Measurements from ENCODE around the gene MFAP4. TPM values are rescaled to one million over a fixed set of nuclear protein-coding genes. Genes with fewer than 3 reads are reported as not detected.

Gene MFAP4
- total RNA-seq, 1 experiment from 2014 or later, result not detected

- BruUV-seq (replicated peaks), result no TSS peak
- H3K9ac ChIP-seq (ENCODE audit: low read length), result no peak overlapping the region
- ATAC-seq, result no peak
- no peaks in the 10 kb centered on the region for H3K9me3 ChIP-seq (ENCODE audit: low read length)
- TF ChIP-seq CTCF (conservative IDR thresholded peaks at IDR 0.05; ENCODE audit: low read depth, low read length) (no peak), EZH2phosphoT487 (IDR thresholded peaks at IDR 0.05; ENCODE audit: borderline replicate concordance, low read length) (no peak), EZH2 (IDR thresholded peaks at IDR 0.05; ENCODE audit: low read length, unreplicated experiment) (no peak)
- ChIA-PET POLR2A (ENCODE audit: unreplicated experiment) (no interaction called here), CTCF (no interaction called here)
- no peaks in the 10 kb centered on the region for H3K36me3 ChIP-seq (ENCODE audit: low read depth, low read length)
- no peaks in the 10 kb centered on the region for H3F3A ChIP-seq (ENCODE audit: low read length, unreplicated experiment)
- no peak overlapping the region for H3K4me3 ChIP-seq (ENCODE audit: low read length)
- H3K79me2 ChIP-seq (ENCODE audit: low read length), result peaks cover 9% of the 10 kb centered on the region; the same call in 1 of the 2 replicates
- H2AFZ ChIP-seq (ENCODE audit: low read length), result no peak overlapping the region
- no peak for DNase-seq
- H3K4me1 ChIP-seq (ENCODE audit: insufficient read depth, low read length), result peaks cover 6% of the 10 kb centered on the region; the same call in 1 of the 2 replicates
- no peaks in the 10 kb centered on the region for H3K27me3 ChIP-seq (ENCODE audit: low read length)
- no peaks in the 10 kb centered on the region for H3K9me2 ChIP-seq (replicated peaks; ENCODE audit: low read length)
- intact Hi-C loops (cut with micrococcal nuclease), result no loop called here
- no peak overlapping the region for H3K4me2 ChIP-seq (ENCODE audit: low read length)
- no peak overlapping the region for H3K27ac ChIP-seq (ENCODE audit: low read length)
- no peaks in the 10 kb centered on the region for H4K20me1 ChIP-seq (ENCODE audit: low read length)
Measured at GRCh38 chr17:19371259-19372010, 15.6 kb downstream of the MFAP4 start.

GRCh38 chr17:19370493-19370960, 16.5 kb downstream of the MFAP4 start:
- no TSS peak for BruUV-seq (replicated peaks)
- H3K9me2 ChIP-seq (replicated peaks; ENCODE audit: low read length), result no peaks in the 10 kb centered on the region
- no peak overlapping the region for H2AFZ ChIP-seq (ENCODE audit: low read length)
- H3K36me3 ChIP-seq (ENCODE audit: low read depth, low read length), result no peaks in the 10 kb centered on the region
- no peak overlapping the region for H3K27ac ChIP-seq (ENCODE audit: low read length)
- no peak overlapping the region for H3K9ac ChIP-seq (ENCODE audit: low read length)
- no peak for DNase-seq
- ChIA-PET CTCF (no interaction called here), POLR2A (ENCODE audit: unreplicated experiment) (no interaction called here)
- peaks cover 6% of the 10 kb centered on the region; the same call in 1 of the 2 replicates for H3K4me1 ChIP-seq (ENCODE audit: insufficient read depth, low read length)
- no peak overlapping the region for H3K4me2 ChIP-seq (ENCODE audit: low read length)
- no peaks in the 10 kb centered on the region for H3K9me3 ChIP-seq (ENCODE audit: low read length)
- intact Hi-C loops (cut with micrococcal nuclease), result no loop called here
- no peaks in the 10 kb centered on the region for H3K79me2 ChIP-seq (ENCODE audit: low read length)
- TF ChIP-seq EZH2phosphoT487 (IDR thresholded peaks at IDR 0.05; ENCODE audit: borderline replicate concordance, low read length), result no peak
- no peak for TF ChIP-seq CTCF (conservative IDR thresholded peaks at IDR 0.05; ENCODE audit: low read depth, low read length)
- TF ChIP-seq EZH2 (IDR thresholded peaks at IDR 0.05; ENCODE audit: low read length, unreplicated experiment), result no peak
- H4K20me1 ChIP-seq (ENCODE audit: low read length), result no peaks in the 10 kb centered on the region
- no peaks in the 10 kb centered on the region for H3F3A ChIP-seq (ENCODE audit: low read length, unreplicated experiment)
- no peaks in the 10 kb centered on the region for H3K27me3 ChIP-seq (ENCODE audit: low read length)
- no peak overlapping the region for H3K4me3 ChIP-seq (ENCODE audit: low read length)
- no peak for ATAC-seq

GRCh38 chr17:19369846-19370492, 17.0 kb downstream of the MFAP4 start:
- H3K4me1 ChIP-seq (ENCODE audit: insufficient read depth, low read length), result peaks cover 6% of the 10 kb centered on the region; the same call in 1 of the 2 replicates
- no TSS peak for BruUV-seq (replicated peaks)
- no peak overlapping the region for H3K4me2 ChIP-seq (ENCODE audit: low read length)
- H3F3A ChIP-seq (ENCODE audit: low read length, unreplicated experiment), result no peaks in the 10 kb centered on the region
- TF ChIP-seq EZH2phosphoT487 (IDR thresholded peaks at IDR 0.05; ENCODE audit: borderline replicate concordance, low read length) (no peak), CTCF (conservative IDR thresholded peaks at IDR 0.05; ENCODE audit: low read depth, low read length) (no peak), EZH2 (IDR thresholded peaks at IDR 0.05; ENCODE audit: low read length, unreplicated experiment) (no peak)
- CTCF ChIA-PET, result no interaction called here
- DNase-seq, result no peak
- no peaks in the 10 kb centered on the region for H3K9me2 ChIP-seq (replicated peaks; ENCODE audit: low read length)
- POLR2A ChIA-PET (ENCODE audit: unreplicated experiment), result no interaction called here
- no peaks in the 10 kb centered on the region for H3K27me3 ChIP-seq (ENCODE audit: low read length)
- H3K79me2 ChIP-seq (ENCODE audit: low read length), result no peaks in the 10 kb centered on the region
- ATAC-seq, result no peak
- no peaks in the 10 kb centered on the region for H4K20me1 ChIP-seq (ENCODE audit: low read length)
- no peak overlapping the region for H3K9ac ChIP-seq (ENCODE audit: low read length)
- no peaks in the 10 kb centered on the region for H3K9me3 ChIP-seq (ENCODE audit: low read length)
- H3K27ac ChIP-seq (ENCODE audit: low read length), result no peak overlapping the region
- no peak overlapping the region for H2AFZ ChIP-seq (ENCODE audit: low read length)
- H3K4me3 ChIP-seq (ENCODE audit: low read length), result no peak overlapping the region
- H3K36me3 ChIP-seq (ENCODE audit: low read depth, low read length), result no peaks in the 10 kb centered on the region
- intact Hi-C loops (cut with micrococcal nuclease), result loop anchor here (10.0 kb wide), 1 partner anchor 395 kb away; no protein-coding TSS in a partner anchor
